Heart right ventricle (tissue), 16 donors: ENCODE data around the gene AGFG1. TPM values are rescaled to one million over a fixed set of nuclear protein-coding genes. Genes with fewer than 3 reads are reported as not detected.

ENCODE experiments used
- ATAC-seq, 8 donors: fragments of 200-7000 bp; cut with Tn5 transposase; one replicate each; pipeline ENCODE4 v1.9.1; 2020; ENCODE audit warnings: mild to moderate bottlenecking in 8 of 8, moderate library complexity in 8 of 8, moderate number of reproducible peaks in 1 of 8
- DNase-seq, 2 donors: peaks; one replicate each; pipeline ENCODE4 v3.0.0-alpha.2; 2020
- H3K27ac ChIP-seq, 10 donors: fragments of 200-600 bp; sonication (generic) in 2 of 10; one replicate each; pipeline versions ENCODE4 v1.5.0 to v1.8.0; 2020 to 2022; ENCODE audit warnings: mild to moderate bottlenecking in 3 of 10
- H3K27me3 ChIP-seq, 7 donors: fragments of 200-600 bp; one replicate each; pipeline ENCODE4 v1.8.0; 2021 to 2022; ENCODE audit warnings: mild to moderate bottlenecking in 2 of 7
- H3K36me3 ChIP-seq, 9 donors: fragments of 200-600 bp; sonication (generic) in 1 of 9; one replicate each; pipeline versions ENCODE4 v1.5.0 to v1.8.0; 2020 to 2022; ENCODE audit warnings: mild to moderate bottlenecking in 2 of 9
- H3K4me1 ChIP-seq, 9 donors: fragments of 200-600 bp; sonication (generic) in 1 of 9; one replicate each; pipeline versions ENCODE4 v1.5.0 to v1.8.0; 2020 to 2022; ENCODE audit warnings: mild to moderate bottlenecking in 4 of 9
- H3K4me3 ChIP-seq, 10 donors: fragments of 200-600 bp; sonication (generic) in 2 of 10; one replicate each; pipeline versions ENCODE4 v1.5.0 to v1.8.0; 2020 to 2022; ENCODE audit warnings: mild to moderate bottlenecking in 7 of 10, moderate library complexity in 2 of 10
- H3K9me3 ChIP-seq, 11 donors: fragments of 200-600 bp in 10 of 11; sonication (generic) in 2 of 11; one replicate each; pipeline versions ENCODE4 v1.5.0 to v1.8.0; 2013 to 2022; ENCODE audit warnings: mild to moderate bottlenecking in 2 of 11, control low read depth in 1 of 11, moderate library complexity in 1 of 11
- WGBS, 2 donors: extraction: QIAGEN DNeasy Blood & Tissue Kit; methylation state at CpG; one replicate each; pipeline ENCODE4 v1.1.7; 2013; ENCODE audit warnings: inconsistent platforms in 1 of 2; 5-methylcytosine and 5-hydroxymethylcytosine counted together
- intact Hi-C, 10 donors: fragments of 100-400 bp; cut with DNase I; formaldehyde crosslinking; loops; one replicate each; pipeline versions ENCODE4 v1.11.1 to v1.14.2; 2022
- polyA plus RNA-seq, 2 donors: library from polyadenylated mRNA; stranded (reverse); fragments of 200-250 nt; gene quantifications; one replicate each; pipeline ENCODE4 v1.2.3, GENCODE V29; 2013
- total RNA-seq, 10 donors: library from RNA; stranded (reverse); fragmentation: NEBNext Ultra II Directional in 3 of 10; extraction: Animal tissue kit (Norgen Biotek cat#: 25700) in 3 of 10; gene quantifications; one replicate each; pipeline versions ENCODE4 v1.2.1 to v1.2.4, GENCODE V29; 2021 to 2023
- TF ChIP-seq, protein P1 (sequence below), 9 donors: fragments of 200-600 bp; sonication (generic) in 2 of 9; IDR thresholded peaks; one replicate each; pipeline versions ENCODE4 v1.5.0 to v1.8.0; 2021 to 2022; ENCODE audit warnings: antibody characterized with exemption in 9 of 9, mild to moderate bottlenecking in 5 of 9, moderate library complexity in 1 of 9
- donor health status: Arrhythmogenic right ventricular cardiomyopathy.
- donor health status: ischemic (EF 13 %, LVEDD 7.1; RV severe dilation, severe dysfunction).
- donor health status: healthy with polysubstance abuse.
- donor health status: DM: no; HTN: yes; CAD: no.
- donor health status: DM: no; HTN: no; CAD: no.
- donor health status: ischemic (EF 25% LVEDD 6.9; RV normal size, moderate dysfunction).
- donor health status: ischemic (EF 25% LVEDD 5.7; RV mildly dilated, moderate dysfunction).
- donor health status: healthy.
- donor health status: DM: yes; HTN: yes; CAD: no.
- donor health status: Ischemic cardiomyopathy.
- donor health status: ischemic (EF 35%, LVEDD 5.7; RV mildly dilated, moderate dysfunction).
- donor health status: nonischemic (EF 11% LVEDD 7.7; RV severe dilation, severe dysfunction).
- donor health status: DM: yes; HTN: yes; CAD: no.
- donor health status: PGD.
- donor health status: ischemic (EF 29% LVEDD 5.4; RV normal size, mild dysfunction).
- donor health status: nonischemic (EF 23%, LVEDD 6.1; RV moderate dilation, normal function).

AGFG1 gene
- total and polyA plus RNA-seq, 12 donors = 14.1 to 77.9 (median 57.5) TPM

- Histone ChIP-seq H3K4me1 (peaks cover 0 to 45% (median 11%) of the 10 kb centered on the region in 9 donors), H3K27ac (no peak overlapping the region), H3K9me3 (no peaks in the 10 kb centered on the region), H3K4me3 (no peak overlapping the region), H3K36me3 (no peaks in the 10 kb centered on the region), H3K27me3 (peaks cover 0 to 5% (median 0%) of the 10 kb centered on the region in 7 donors)
- ATAC-seq (no peak), DNase-seq (no peak)
- WGBS, 2 donors = 91 to 96% methylated on average over 7 of the region's 7 CpGs
- TF ChIP-seq, protein P1, sequence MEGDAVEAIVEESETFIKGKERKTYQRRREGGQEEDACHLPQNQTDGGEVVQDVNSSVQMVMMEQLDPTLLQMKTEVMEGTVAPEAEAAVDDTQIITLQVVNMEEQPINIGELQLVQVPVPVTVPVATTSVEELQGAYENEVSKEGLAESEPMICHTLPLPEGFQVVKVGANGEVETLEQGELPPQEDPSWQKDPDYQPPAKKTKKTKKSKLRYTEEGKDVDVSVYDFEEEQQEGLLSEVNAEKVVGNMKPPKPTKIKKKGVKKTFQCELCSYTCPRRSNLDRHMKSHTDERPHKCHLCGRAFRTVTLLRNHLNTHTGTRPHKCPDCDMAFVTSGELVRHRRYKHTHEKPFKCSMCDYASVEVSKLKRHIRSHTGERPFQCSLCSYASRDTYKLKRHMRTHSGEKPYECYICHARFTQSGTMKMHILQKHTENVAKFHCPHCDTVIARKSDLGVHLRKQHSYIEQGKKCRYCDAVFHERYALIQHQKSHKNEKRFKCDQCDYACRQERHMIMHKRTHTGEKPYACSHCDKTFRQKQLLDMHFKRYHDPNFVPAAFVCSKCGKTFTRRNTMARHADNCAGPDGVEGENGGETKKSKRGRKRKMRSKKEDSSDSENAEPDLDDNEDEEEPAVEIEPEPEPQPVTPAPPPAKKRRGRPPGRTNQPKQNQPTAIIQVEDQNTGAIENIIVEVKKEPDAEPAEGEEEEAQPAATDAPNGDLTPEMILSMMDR (IDR thresholded peaks at IDR 0.05) = no peak
- intact Hi-C loops = loop anchor here in 1 of 10 donors (10.0 kb wide), 1 partner anchor 60 kb away; no protein-coding TSS in a partner anchor
Measured at GRCh38 chr2:227464851-227465250, 7.1 kb upstream of the AGFG1 start.

- DNase-seq (no peak), ATAC-seq (no peak)
- intact Hi-C loops = loop anchor here in 1 of 10 donors (10.0 kb wide), 1 partner anchor 62 kb away; no protein-coding TSS in a partner anchor
- Histone ChIP-seq H3K9me3 (no peaks in the 10 kb centered on the region), H3K36me3 (no peaks in the 10 kb centered on the region), H3K4me1 (peaks cover 0 to 29% (median 11%) of the 10 kb centered on the region in 9 donors), H3K27ac (peak overlapping the region in 6 of 10 donors; percentile 7 to 64 (median 41)), H3K4me3 (no peak overlapping the region), H3K27me3 (no peaks in the 10 kb centered on the region)
- 81 to 90% methylated on average over 5 of the region's 5 CpGs for WGBS, 2 donors
- TF ChIP-seq, protein P1 (IDR thresholded peaks at IDR 0.05) = no peak
Measured at GRCh38 chr2:227466887-227467600, 4.9 kb upstream of the AGFG1 start.

- ATAC-seq (peak in 3 of 8 donors; percentile 3 to 20 (median 18)), DNase-seq (no peak)
- H3K9me3 ChIP-seq = no peaks in the 10 kb centered on the region
- TF ChIP-seq, protein P1 (IDR thresholded peaks at IDR 0.05) = no peak
- WGBS, 2 donors = 88 to 89% methylated on average over 7 of the region's 7 CpGs
- no peaks in the 10 kb centered on the region for H3K27me3 ChIP-seq
- H3K27ac ChIP-seq = peak overlapping the region in 1 of 10 donors; percentile 96
- peak overlapping the region in 1 of 10 donors; percentile 91 for H3K4me3 ChIP-seq
- H3K4me1 ChIP-seq = peaks cover 9 to 45% (median 33%) of the 10 kb centered on the region in 9 donors
- no peaks in the 10 kb centered on the region for H3K36me3 ChIP-seq
- intact Hi-C loops = loop anchor here in 8 of 10 donors (5.0 to 10.0 kb wide), 8 partner anchors 41 to 293 kb away; no protein-coding TSS in a partner anchor
Measured at GRCh38 chr2:227471412-227471811, 544 bp upstream of the AGFG1 start.

- 0 to 1% methylated on average over 85 to 106 of the region's 106 CpGs for WGBS, 2 donors
- intact Hi-C loops = loop anchor here in 8 of 10 donors (2.0 to 10.0 kb wide), 9 partner anchors 40 to 294 kb away; no protein-coding TSS in a partner anchor
- ATAC-seq (peak; percentile 35 to 78 (median 62)), DNase-seq (peak; percentile 19 to 37)
- Histone ChIP-seq H3K9me3 (no peaks in the 10 kb centered on the region), H3K36me3 (peaks cover 0 to 9% (median 0%) of the 10 kb centered on the region in 9 donors), H3K4me1 (peaks cover 9 to 43% (median 27%) of the 10 kb centered on the region in 9 donors), H3K27ac (peak overlapping the region; percentile 41 to 96 (median 86)), H3K27me3 (no peaks in the 10 kb centered on the region), H3K4me3 (peak overlapping the region; percentile 82 to 99 (median 92))
- TF ChIP-seq, protein P1 (IDR thresholded peaks at IDR 0.05) = no peak
Measured at GRCh38 chr2:227472265-227473121, 537 bp downstream of the AGFG1 start.
